ENCODE data around the gene B9D2. TPM values are rescaled to one million over a fixed set of nuclear protein-coding genes. Genes with fewer than 3 reads are reported as not detected.
A peak's percentile ranks its signal among the peaks of the same experiment; 100 is the strongest.

The B9D2 gene
- total RNA-seq, 1 donor from 2014 or later: 1.1 TPM

DNA sequence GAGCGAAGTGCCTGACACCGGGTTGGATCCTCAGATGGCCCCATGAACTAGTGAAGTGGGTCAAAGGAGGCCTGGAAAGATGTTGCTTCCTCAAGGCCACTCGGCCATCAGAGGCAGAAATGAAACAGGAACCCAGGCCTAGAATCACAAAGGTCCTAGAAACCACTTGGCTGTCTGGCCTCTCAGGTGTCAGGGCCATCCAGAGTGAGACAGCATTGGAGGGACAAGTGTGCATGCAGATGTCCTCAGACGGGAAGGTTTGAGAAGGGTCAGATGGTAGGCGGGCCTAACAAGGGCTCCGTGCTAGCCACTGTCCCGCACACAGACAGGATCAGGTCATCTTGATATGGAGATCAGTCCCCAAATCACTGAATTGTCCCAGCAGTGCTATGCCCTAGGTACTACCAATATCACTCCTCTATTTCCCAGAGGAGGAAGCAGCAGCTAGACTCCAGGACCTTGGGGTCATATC, 39.7 kb downstream of the B9D2 start:
- TF ChIP-seq, protein P1, sequence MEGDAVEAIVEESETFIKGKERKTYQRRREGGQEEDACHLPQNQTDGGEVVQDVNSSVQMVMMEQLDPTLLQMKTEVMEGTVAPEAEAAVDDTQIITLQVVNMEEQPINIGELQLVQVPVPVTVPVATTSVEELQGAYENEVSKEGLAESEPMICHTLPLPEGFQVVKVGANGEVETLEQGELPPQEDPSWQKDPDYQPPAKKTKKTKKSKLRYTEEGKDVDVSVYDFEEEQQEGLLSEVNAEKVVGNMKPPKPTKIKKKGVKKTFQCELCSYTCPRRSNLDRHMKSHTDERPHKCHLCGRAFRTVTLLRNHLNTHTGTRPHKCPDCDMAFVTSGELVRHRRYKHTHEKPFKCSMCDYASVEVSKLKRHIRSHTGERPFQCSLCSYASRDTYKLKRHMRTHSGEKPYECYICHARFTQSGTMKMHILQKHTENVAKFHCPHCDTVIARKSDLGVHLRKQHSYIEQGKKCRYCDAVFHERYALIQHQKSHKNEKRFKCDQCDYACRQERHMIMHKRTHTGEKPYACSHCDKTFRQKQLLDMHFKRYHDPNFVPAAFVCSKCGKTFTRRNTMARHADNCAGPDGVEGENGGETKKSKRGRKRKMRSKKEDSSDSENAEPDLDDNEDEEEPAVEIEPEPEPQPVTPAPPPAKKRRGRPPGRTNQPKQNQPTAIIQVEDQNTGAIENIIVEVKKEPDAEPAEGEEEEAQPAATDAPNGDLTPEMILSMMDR (IDR thresholded peaks at IDR 0.05; ENCODE audit: insufficient read depth, low read length, severe bottlenecking): no peak
- no peak overlapping the region for H3K4me3 ChIP-seq (ENCODE audit: low read depth, low read length)
- no peaks in the 10 kb centered on the region for H3K27me3 ChIP-seq (ENCODE audit: control insufficient read depth, insufficient read depth, low read length)
- peaks cover 16% of the 10 kb centered on the region for H3K36me3 ChIP-seq (ENCODE audit: control insufficient read depth, insufficient read depth, low read length)
- no peak for FAIRE-seq
- no peak for DNase-seq (ENCODE audit: low read depth)

DNA sequence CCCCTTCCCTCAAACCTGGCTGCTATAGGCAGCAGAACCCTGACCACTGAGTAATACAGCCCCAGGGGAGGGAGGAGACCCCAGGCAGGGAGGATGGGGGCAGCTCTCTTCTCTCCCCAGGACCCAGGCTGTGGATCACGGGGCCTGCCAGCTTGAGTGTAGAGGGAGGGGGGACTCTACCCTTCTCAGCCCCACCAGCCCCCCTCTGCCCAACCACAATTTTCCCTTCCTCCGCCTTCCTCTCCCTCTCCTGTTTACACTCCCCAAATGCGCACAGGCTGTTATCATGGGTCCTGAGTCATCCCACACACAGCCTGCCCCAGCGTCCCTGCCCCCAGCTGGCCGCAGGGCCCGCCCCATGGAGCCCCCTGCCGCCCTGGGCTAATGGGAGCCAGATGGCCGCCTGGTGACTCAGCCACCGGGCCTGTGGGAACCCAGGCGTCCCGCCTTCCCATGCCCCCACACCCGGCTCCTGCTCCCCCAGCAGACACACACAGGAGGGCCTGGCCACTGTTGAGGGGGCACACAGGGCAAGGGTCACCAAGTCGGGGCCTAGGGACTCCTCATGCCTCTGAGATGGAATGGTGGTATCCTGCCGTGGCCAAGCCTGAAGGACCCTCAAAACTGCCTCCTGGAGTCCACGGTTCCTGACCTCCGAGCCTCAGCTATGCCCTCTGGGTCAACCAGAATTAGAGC, 40.4 kb downstream of the B9D2 start:
- DNase-seq (ENCODE audit: low read depth): peak; percentile 64
- H3K36me3 ChIP-seq (ENCODE audit: control insufficient read depth, insufficient read depth, low read length): peaks cover 22% of the 10 kb centered on the region
- no peaks in the 10 kb centered on the region for H3K27me3 ChIP-seq (ENCODE audit: control insufficient read depth, insufficient read depth, low read length)
- no peak for FAIRE-seq
- TF ChIP-seq, protein P1 (IDR thresholded peaks at IDR 0.05; ENCODE audit: insufficient read depth, low read length, severe bottlenecking): no peak
- H3K4me3 ChIP-seq (ENCODE audit: low read depth, low read length): no peak overlapping the region

DNA sequence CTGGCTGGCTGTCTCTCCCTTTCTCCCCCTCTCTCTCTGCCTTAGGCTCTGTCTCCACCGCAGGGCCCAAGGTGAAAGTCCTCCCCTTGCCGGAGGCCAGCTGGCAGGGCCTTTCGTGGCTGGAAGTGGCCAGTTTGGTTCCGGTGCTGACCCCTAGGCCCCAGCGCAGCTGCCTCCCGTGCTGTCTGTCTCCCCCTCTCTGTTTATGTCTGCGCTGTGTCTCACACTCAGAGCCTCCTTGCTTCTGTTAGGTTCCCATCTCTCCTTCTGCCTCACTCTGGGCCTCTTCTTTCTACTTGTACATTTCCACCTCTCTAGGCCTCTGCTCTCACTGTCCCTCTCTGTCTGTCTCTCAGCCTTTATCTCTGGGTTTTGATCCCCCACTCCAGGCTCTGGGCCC, 40.9 kb downstream of the B9D2 start:
- Histone ChIP-seq H3K27me3 (ENCODE audit: control insufficient read depth, insufficient read depth, low read length) (no peaks in the 10 kb centered on the region), H3K4me3 (ENCODE audit: low read depth, low read length) (no peak overlapping the region), H3K36me3 (ENCODE audit: control insufficient read depth, insufficient read depth, low read length) (peaks cover 24% of the 10 kb centered on the region)
- DNase-seq (ENCODE audit: low read depth): no peak
- no peak for FAIRE-seq
- TF ChIP-seq, protein P1 (IDR thresholded peaks at IDR 0.05; ENCODE audit: insufficient read depth, low read length, severe bottlenecking): no peak

DNA sequence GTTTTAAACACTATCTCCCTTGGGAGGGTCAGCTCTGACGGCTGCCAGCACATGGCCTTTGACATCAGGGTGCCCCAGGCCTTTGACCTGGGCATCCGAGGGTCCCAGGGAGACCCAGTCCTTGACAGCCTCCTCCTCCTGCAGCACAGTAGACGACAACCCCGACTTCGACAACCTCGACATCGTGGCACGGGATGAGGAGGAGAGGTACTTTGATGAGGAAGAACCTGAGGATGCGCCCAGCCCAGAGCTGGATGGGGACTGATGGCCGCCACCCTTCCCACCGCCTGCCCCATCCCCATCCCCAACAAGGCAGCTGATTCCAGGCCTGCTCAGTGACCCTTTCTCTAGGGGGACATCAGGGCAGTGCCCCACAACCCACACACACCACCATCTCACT, 41.5 kb downstream of the B9D2 start:
- H3K27me3 ChIP-seq (ENCODE audit: control insufficient read depth, insufficient read depth, low read length): no peaks in the 10 kb centered on the region
- DNase-seq (ENCODE audit: low read depth) (no peak), FAIRE-seq (no peak)
- no peak overlapping the region for H3K4me3 ChIP-seq (ENCODE audit: low read depth, low read length)
- TF ChIP-seq, protein P1 (IDR thresholded peaks at IDR 0.05; ENCODE audit: insufficient read depth, low read length, severe bottlenecking): no peak
- H3K36me3 ChIP-seq (ENCODE audit: control insufficient read depth, insufficient read depth, low read length): peaks cover 24% of the 10 kb centered on the region

DNA sequence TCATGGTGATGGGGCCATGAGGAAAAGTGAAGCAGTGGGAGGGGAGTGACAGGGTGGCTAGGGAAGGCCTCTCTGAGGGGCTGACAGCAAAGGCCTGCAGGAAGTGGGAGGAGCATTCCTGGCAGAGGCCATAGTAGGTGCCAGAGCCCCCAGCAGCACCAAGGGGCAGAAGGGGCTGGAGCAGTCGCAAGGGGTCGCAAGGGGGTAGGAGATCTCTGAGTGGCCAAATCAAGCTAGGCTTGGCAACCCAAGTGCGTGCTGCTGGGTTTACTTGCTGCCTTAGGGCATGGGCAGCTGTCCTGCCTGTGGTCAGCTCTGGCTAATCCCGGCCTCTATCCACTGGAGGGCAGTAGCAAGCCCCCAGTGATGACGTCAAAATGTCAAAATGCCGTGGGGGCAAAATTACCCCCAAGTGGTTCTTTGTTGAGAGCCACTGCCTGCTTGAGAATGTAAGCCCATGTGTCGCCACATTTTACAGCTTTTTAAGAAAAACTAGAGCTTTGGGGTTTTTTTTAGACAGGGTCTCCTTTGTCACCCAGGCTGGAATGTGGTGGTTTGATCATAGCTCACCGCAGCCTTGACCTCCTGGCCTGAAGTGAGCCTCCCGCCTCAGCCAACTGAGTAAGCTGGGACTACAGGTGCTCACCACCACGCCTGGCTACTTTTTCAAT, 42.2 kb downstream of the B9D2 start:
- Histone ChIP-seq H3K4me3 (ENCODE audit: low read depth, low read length) (no peak overlapping the region), H3K36me3 (ENCODE audit: control insufficient read depth, insufficient read depth, low read length) (peaks cover 25% of the 10 kb centered on the region), H3K27me3 (ENCODE audit: control insufficient read depth, insufficient read depth, low read length) (no peaks in the 10 kb centered on the region)
- DNase-seq (ENCODE audit: low read depth) (no peak), FAIRE-seq (no peak)
- TF ChIP-seq, protein P1 (IDR thresholded peaks at IDR 0.05; ENCODE audit: insufficient read depth, low read length, severe bottlenecking): peak; percentile 44
